Measurements from ENCODE around the gene SEC31B.

SEC31B gene

DNA sequence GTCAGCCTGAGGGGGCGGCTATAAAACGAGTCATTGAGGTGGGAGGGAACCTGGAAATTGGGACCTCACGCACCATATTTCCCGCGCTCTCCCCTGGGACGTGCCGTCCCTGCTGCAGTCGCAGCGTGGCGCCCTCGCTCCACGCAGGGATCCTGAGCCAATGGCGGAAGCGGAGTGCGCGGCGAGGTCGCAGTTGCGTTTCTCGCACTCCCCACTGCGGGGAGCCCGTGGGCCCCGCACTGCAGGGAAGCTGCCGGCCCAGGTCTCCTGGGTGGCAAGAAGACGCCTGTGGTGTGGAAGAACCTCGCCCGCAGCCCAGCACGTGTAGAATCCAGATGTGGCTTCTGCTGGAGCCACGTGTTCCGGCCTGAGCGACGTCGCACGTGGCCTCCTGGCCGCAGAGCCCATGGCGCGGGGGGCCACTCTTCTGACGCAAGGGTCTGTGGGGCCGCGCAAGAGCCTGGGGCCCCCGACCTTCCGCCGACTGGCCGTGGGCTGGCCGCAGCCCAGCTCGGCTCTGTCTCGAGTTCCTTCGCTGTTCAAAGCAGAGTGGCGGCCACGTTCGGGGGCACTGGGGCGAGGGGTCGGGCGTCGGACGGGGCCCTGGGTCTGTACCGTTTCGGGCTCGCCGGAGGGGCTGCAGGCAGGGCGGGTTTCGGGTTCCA, 42.5 kb upstream of the SEC31B start (continued):
- TF ChIP-seq, protein P1, sequence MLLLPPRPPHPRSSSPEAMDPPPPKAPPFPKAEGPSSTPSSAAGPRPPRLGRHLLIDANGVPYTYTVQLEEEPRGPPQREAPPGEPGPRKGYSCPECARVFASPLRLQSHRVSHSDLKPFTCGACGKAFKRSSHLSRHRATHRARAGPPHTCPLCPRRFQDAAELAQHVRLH (tag by site-specific recombination; IDR thresholded peaks at IDR 0.05) = peak; percentile 49; the same call in 1 of the 2 replicates
- TF ChIP-seq ZNF791 (tag by site-specific recombination; IDR thresholded peaks at IDR 0.05) = no peak
- TF ChIP-seq, protein P2, sequence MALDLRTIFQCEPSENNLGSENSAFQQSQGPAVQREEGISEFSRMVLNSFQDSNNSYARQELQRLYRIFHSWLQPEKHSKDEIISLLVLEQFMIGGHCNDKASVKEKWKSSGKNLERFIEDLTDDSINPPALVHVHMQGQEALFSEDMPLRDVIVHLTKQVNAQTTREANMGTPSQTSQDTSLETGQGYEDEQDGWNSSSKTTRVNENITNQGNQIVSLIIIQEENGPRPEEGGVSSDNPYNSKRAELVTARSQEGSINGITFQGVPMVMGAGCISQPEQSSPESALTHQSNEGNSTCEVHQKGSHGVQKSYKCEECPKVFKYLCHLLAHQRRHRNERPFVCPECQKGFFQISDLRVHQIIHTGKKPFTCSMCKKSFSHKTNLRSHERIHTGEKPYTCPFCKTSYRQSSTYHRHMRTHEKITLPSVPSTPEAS (tag by site-specific recombination; IDR thresholded peaks at IDR 0.05) = no peak
- no peak for TF ChIP-seq ZNF596 (tag by site-specific recombination; IDR thresholded peaks at IDR 0.05)
- no peak for TF ChIP-seq ZNF311 (tag by site-specific recombination; IDR thresholded peaks at IDR 0.05; ENCODE audit: borderline replicate concordance)
- TF ChIP-seq ZSCAN16 (tag by site-specific recombination; IDR thresholded peaks at IDR 0.05) = no peak
- no peak for TF ChIP-seq ZBTB20 (tag by site-specific recombination; IDR thresholded peaks at IDR 0.05)
- TF ChIP-seq GLI2 (tag by site-specific recombination; IDR thresholded peaks at IDR 0.05; ENCODE audit: borderline replicate concordance, low read depth) = no peak
- TF ChIP-seq SCRT1 (tag by site-specific recombination; IDR thresholded peaks at IDR 0.05; ENCODE audit: borderline replicate concordance) = no peak
- TF ChIP-seq, protein P3, sequence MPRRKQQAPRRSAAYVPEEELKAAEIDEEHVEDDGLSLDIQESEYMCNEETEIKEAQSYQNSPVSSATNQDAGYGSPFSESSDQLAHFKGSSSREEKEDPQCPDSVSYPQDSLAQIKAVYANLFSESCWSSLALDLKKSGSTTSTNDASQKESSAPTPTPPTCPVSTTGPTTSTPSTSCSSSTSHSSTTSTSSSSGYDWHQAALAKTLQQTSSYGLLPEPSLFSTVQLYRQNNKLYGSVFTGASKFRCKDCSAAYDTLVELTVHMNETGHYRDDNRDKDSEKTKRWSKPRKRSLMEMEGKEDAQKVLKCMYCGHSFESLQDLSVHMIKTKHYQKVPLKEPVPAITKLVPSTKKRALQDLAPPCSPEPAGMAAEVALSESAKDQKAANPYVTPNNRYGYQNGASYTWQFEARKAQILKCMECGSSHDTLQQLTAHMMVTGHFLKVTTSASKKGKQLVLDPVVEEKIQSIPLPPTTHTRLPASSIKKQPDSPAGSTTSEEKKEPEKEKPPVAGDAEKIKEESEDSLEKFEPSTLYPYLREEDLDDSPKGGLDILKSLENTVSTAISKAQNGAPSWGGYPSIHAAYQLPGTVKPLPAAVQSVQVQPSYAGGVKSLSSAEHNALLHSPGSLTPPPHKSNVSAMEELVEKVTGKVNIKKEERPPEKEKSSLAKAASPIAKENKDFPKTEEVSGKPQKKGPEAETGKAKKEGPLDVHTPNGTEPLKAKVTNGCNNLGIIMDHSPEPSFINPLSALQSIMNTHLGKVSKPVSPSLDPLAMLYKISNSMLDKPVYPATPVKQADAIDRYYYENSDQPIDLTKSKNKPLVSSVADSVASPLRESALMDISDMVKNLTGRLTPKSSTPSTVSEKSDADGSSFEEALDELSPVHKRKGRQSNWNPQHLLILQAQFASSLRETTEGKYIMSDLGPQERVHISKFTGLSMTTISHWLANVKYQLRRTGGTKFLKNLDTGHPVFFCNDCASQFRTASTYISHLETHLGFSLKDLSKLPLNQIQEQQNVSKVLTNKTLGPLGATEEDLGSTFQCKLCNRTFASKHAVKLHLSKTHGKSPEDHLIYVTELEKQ (tag by site-specific recombination; IDR thresholded peaks at IDR 0.05; ENCODE audit: borderline replicate concordance) = no peak
- TF ChIP-seq, protein P4, sequence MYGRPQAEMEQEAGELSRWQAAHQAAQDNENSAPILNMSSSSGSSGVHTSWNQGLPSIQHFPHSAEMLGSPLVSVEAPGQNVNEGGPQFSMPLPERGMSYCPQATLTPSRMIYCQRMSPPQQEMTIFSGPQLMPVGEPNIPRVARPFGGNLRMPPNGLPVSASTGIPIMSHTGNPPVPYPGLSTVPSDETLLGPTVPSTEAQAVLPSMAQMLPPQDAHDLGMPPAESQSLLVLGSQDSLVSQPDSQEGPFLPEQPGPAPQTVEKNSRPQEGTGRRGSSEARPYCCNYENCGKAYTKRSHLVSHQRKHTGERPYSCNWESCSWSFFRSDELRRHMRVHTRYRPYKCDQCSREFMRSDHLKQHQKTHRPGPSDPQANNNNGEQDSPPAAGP (tag by site-specific recombination; IDR thresholded peaks at IDR 0.05) = peak; percentile 76; the same call in 1 of the 2 replicates
- no peak for TF ChIP-seq GLI4 (tag by site-specific recombination; IDR thresholded peaks at IDR 0.05)
- 0 out of 2 replicates have a peak, but pooled peaks have one; percentile 49 for TF ChIP-seq ZFP37 (tag by site-specific recombination; IDR thresholded peaks at IDR 0.05)
- 0 out of 2 replicates have a peak, but pooled peaks have one; percentile 57 for TF ChIP-seq ZNF843 (tag by site-specific recombination; IDR thresholded peaks at IDR 0.05)
- TF ChIP-seq, protein P5, sequence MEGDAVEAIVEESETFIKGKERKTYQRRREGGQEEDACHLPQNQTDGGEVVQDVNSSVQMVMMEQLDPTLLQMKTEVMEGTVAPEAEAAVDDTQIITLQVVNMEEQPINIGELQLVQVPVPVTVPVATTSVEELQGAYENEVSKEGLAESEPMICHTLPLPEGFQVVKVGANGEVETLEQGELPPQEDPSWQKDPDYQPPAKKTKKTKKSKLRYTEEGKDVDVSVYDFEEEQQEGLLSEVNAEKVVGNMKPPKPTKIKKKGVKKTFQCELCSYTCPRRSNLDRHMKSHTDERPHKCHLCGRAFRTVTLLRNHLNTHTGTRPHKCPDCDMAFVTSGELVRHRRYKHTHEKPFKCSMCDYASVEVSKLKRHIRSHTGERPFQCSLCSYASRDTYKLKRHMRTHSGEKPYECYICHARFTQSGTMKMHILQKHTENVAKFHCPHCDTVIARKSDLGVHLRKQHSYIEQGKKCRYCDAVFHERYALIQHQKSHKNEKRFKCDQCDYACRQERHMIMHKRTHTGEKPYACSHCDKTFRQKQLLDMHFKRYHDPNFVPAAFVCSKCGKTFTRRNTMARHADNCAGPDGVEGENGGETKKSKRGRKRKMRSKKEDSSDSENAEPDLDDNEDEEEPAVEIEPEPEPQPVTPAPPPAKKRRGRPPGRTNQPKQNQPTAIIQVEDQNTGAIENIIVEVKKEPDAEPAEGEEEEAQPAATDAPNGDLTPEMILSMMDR (tag by site-specific recombination; IDR thresholded peaks at IDR 0.05) = peak; percentile 96
- no peak for TF ChIP-seq ZNF560 (tag by site-specific recombination; IDR thresholded peaks at IDR 0.05; ENCODE audit: borderline replicate concordance)
- TF ChIP-seq ZNF548 (tag by site-specific recombination; IDR thresholded peaks at IDR 0.05) = no peak
- no peak for TF ChIP-seq ZNF768 (tag by site-specific recombination; IDR thresholded peaks at IDR 0.05)
- TF ChIP-seq, protein P6, sequence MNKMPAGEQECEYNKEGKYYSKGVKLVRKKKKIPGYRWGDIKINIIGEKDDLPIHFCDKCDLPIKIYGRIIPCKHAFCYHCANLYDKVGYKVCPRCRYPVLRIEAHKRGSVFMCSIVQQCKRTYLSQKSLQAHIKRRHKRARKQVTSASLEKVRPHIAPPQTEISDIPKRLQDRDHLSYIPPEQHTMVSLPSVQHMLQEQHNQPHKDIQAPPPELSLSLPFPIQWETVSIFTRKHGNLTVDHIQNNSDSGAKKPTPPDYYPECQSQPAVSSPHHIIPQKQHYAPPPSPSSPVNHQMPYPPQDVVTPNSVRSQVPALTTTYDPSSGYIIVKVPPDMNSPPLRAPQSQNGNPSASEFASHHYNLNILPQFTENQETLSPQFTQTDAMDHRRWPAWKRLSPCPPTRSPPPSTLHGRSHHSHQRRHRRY (tag by site-specific recombination; IDR thresholded peaks at IDR 0.05) = no peak
- peak; percentile 42 for TF ChIP-seq ZXDB (tag by site-specific recombination; IDR thresholded peaks at IDR 0.05)
- no peak for TF ChIP-seq ZBTB48 (tag by site-specific recombination; IDR thresholded peaks at IDR 0.05)
- TF ChIP-seq ZNF747 (tag by site-specific recombination; IDR thresholded peaks at IDR 0.05) = no peak
- TF ChIP-seq, protein P7, sequence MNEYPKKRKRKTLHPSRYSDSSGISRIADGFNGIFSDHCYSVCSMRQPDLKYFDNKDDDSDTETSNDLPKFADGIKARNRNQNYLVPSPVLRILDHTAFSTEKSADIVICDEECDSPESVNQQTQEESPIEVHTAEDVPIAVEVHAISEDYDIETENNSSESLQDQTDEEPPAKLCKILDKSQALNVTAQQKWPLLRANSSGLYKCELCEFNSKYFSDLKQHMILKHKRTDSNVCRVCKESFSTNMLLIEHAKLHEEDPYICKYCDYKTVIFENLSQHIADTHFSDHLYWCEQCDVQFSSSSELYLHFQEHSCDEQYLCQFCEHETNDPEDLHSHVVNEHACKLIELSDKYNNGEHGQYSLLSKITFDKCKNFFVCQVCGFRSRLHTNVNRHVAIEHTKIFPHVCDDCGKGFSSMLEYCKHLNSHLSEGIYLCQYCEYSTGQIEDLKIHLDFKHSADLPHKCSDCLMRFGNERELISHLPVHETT (tag by site-specific recombination; IDR thresholded peaks at IDR 0.05) = no peak
- TF ChIP-seq, protein P8, sequence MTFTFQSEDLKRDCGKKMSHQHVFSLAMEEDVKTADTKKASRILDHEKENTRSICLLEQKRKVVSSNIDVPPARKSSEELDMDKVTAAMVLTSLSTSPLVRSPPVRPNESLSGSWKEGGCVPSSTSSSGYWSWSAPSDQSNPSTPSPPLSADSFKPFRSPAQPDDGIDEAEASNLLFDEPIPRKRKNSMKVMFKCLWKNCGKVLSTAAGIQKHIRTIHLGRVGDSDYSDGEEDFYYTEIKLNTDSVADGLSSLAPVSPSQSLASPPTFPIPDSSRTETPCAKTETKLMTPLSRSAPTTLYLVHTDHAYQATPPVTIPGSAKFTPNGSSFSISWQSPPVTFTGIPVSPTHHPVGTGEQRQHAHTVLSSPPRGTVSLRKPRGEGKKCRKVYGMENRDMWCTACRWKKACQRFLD (tag by site-specific recombination; IDR thresholded peaks at IDR 0.05) = no peak
- TF ChIP-seq ZNF670 (tag by site-specific recombination; IDR thresholded peaks at IDR 0.05; ENCODE audit: low read depth) = no peak
- TF ChIP-seq ZIC2 (tag by site-specific recombination; IDR thresholded peaks at IDR 0.05) = peak; percentile 97
- TF ChIP-seq ZNF174 (tag by site-specific recombination; IDR thresholded peaks at IDR 0.05) = no peak
- TF ChIP-seq ZBTB21 (tag by site-specific recombination; IDR thresholded peaks at IDR 0.05) = no peak
- no peak for TF ChIP-seq TRIM28 (IDR thresholded peaks at IDR 0.05; ENCODE audit: borderline replicate concordance, low read length)

Data from HEK293 (cell line).